Hematopoietic multipotent progenitor cell treated with erythropoietin and hydrocortisone succinate and interleukin-3 and kit ligand, for 17 days (in vitro differentiated cells): ENCODE results near the gene MON1B.

ENCODE experiments used
- DNase-seq: peaks from one replicate; pipeline ENCODE4 v3.0.0-alpha.2; 2015; ENCODE audit warnings: low spot score

Gene MON1B

GRCh38 chr16:77246150-77246549, 55.2 kb downstream of the MON1B start:
- DNase-seq: no peak

DNA sequence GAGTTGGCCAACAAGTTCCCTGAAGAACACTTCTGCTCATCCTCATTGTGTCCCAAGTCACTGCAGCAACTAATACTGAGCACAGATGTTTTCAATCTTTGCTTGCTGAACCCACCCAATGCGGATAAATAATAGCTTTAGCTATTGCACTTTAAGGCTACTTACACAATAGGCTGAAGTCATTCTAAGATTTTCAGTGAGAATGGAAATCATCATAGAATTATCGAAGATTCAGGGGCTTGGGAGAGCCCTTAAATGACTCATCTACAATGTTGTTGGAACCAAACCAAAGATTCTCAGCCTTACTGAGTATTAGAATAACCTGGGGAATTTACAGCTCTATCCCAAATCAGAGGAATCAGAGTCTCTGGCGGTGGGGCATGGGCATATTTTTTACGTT, 59.4 kb downstream of the MON1B start:
- no peak for DNase-seq
